GM19351 (cell line): ENCODE data around the gene ZNF362.

Source experiments
- ATAC-seq: cut with Tn5 transposase; IDR thresholded peaks from one replicate; pipeline ENCODE4 v1.9.1; 2021; ENCODE audit warnings: mild to moderate bottlenecking, moderate library complexity; ENCODE audit not compliant: unreplicated experiment

ZNF362 gene

GRCh38 chr1:33341190-33341589 is 84.9 kb downstream of the ZNF362 start:
- ATAC-seq, result no peak

GRCh38 chr1:33342041-33342723 is 85.9 kb downstream of the ZNF362 start:
- no peak for ATAC-seq

GRCh38 chr1:33343539-33343938 is 87.2 kb downstream of the ZNF362 start:
- ATAC-seq, result no peak

DNA sequence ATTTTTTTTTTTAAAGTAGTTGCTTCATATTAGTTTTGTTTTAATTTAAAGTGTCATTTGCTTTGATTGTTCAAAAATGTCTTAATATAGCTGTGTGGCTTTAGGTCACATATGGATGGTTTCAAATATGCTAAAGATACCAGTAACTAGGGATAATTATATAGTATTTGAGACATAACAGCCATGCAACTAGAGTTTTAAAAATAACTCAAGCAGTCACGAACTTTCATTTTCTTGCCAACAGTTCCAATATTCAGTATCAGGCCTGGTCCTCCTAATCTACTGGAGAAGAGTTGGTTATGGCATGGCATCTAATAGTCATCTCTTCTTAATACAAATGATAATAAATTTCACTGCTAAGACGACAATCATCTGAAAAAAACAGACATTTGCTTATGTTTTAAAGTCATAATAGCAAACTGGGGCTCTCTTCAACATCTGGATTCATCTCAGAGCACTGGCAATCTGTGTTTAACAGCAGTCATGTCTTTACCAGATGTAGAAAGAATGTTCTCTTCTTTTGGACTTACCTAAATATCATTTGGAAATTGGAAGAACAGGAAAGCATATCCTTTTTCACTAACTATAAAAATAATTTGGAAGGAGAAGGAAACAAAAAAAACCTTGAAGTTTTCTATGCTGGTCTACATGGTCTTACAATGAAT is 88.7 kb downstream of the ZNF362 start:
- no peak for ATAC-seq

- no peak for ATAC-seq
Observed at GRCh38 chr1:33346533-33346926, 90.2 kb downstream of the ZNF362 start.

GRCh38 chr1:33346927-33347649 is 90.8 kb downstream of the ZNF362 start:
- no peak for ATAC-seq

DNA sequence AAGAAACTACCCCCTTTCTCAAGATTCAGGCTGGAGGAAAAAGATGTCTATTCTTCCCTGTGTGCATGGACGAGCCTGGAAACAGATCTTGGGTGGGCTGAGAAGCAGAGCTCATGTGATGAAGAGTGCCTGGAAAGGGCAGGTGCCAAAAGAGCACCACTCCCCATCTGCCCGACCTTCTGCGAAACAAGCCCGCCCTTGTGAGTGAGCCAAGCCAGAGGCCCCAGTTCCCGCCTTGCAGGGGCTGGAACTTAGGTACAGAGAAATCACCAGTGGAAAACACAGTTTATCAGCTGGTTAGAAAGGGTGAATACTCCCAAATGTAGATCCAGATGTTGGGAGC is 91.3 kb downstream of the ZNF362 start:
- no peak for ATAC-seq

- ATAC-seq, result no peak
Observed at GRCh38 chr1:33348194-33348593, 91.9 kb downstream of the ZNF362 start.

DNA sequence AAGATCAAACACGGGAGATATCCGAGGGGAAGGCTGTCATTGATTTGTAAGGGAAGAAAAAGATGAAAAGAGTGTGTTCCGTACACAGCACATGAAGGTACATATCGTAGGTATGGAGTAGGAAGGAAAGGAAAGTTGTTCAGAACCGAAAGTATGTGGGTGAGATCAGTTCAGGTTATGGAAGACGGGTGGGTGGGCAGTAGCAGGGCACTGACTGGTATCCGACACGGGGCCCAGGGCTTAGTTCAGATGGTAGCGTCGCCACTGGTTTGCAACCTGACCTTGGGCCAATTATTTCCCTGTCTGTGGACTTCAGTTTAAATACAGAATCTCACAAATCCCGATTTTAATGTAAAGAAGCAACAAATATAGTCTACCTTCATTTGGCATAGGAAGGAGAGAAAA is 92.4 kb downstream of the ZNF362 start:
- no peak for ATAC-seq

DNA sequence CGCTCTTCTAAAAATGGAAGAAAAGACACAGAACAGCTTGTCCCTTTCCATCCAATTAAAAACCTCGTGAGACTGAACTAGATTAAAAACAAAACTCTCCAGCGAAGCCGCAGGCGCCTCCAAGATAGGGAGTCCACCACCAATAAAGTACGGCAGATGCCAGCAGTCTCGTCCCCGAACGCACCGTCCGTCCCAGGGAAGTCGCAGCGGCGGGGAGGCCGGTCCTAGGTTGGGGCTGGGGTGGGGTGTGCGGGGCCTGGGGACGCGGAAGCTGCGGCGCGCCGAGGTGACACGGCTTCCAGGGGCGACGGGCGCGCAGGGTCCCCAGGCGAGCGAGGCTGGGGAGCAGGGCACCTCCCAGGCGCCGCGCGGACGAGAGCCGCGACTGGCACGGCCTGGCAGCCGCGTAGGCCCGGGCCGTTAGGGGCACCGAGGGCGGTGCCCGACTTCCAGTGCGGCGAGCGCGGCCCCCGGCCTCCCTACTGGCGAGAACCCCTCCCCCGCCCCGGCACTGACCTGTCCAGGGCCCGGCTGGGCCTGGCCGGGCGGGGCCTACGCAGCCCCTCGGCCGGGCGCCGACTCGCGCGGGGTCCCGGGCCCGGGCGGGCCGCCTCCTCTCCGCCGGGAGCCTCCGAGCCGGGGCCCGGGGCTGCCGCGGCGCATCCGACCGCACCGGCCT is 92.9 kb downstream of the ZNF362 start:
- ATAC-seq, result peak; percentile 23

- peak; percentile 66 for ATAC-seq
Observed at GRCh38 chr1:33349778-33350610, 93.7 kb downstream of the ZNF362 start.
